GM21515 (cell line): ENCODE measurements around the gene TCTA.

Experiments used
- ATAC-seq: cut with Tn5 transposase; IDR thresholded peaks from one replicate; pipeline ENCODE4 v1.9.1; 2021; ENCODE audit not compliant: unreplicated experiment

Gene TCTA

GRCh38 chr3:49456466-49456865, 44.2 kb downstream of the TCTA start:
- ATAC-seq: no peak

GRCh38 chr3:49460188-49460890, 48.1 kb downstream of the TCTA start:
- no peak for ATAC-seq

- no peak for ATAC-seq
Observed at GRCh38 chr3:49460956-49461355, 48.7 kb downstream of the TCTA start.

- no peak for ATAC-seq
Observed at GRCh38 chr3:49461443-49462171, 49.4 kb downstream of the TCTA start.

GRCh38 chr3:49462222-49462621, 50.0 kb downstream of the TCTA start:
- no peak for ATAC-seq

GRCh38 chr3:49465270-49466034, 53.2 kb downstream of the TCTA start:
- no peak for ATAC-seq
